ENCODE data around the gene SPTBN5.

Gene SPTBN5

DNA sequence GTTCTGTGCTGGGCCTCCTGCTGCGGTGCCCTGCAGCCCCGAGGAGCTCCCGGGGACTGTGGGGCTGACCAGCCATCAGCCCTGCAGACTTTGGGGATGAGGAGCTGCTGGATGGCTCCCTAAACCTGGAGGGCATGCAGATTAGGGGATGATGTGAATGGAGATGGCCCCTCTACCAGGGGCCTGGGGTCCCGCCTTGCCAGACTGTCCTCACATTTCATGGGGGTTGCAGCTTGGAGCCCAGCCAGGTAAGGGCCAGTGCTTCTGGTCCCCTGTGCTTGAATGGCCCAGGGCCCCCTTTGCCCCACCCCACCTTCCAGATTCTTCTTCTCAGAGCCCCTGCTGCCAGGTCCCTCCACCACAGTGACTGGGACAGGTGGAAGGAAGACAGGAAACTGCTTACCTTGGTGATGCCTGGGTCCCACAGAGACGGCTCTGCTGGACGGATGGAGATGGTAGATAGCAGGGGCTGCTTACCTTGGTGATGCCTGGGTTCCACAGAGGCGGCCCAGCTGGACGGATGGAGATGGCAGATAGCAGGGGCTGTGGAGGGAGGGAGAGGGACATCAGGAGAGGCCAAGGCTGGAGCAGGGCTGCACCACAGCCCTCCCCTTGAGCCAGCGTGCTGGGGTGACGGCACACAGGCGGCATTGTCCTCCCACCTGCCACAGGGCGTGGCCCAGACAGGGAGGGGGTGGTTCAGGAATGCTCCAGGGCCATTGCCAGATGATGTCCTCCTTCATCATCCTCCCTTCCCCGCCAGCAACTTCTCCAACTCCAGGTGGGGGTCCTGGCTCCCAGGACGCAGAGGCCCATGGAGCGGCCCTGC is at the start of gene SPTBN5:
TSS of gene SPTBN5 (minus strand) at position 632 of the 829 bp plus-strand sequence. CDS start at position 76, 556 bp downstream.
- Histone ChIP-seq H3K27me3 (ENCODE audit: control insufficient read depth, insufficient read depth, low read length) (no peaks in the 10 kb centered on the region), H3K27ac (ENCODE audit: low read depth, low read length) (no peak within 1 kb of the TSS), H3K9ac (ENCODE audit: low read depth, low read length) (no peak within 1 kb of the TSS), H3K9me3 (ENCODE audit: control insufficient read depth, insufficient read depth, low read length) (no peaks in the 10 kb centered on the region), H3K4me1 (ENCODE audit: control insufficient read depth, insufficient read depth, low read length) (no peaks in the 10 kb centered on the region), H3K4me3 (ENCODE audit: low read depth, low read length) (no peak within 1 kb of the TSS), H3K36me3 (ENCODE audit: control insufficient read depth, insufficient read depth, low read length) (0 out of 2 replicates have a peak, but pooled peaks cover under 1% of the 10 kb centered on the region)

DNA sequence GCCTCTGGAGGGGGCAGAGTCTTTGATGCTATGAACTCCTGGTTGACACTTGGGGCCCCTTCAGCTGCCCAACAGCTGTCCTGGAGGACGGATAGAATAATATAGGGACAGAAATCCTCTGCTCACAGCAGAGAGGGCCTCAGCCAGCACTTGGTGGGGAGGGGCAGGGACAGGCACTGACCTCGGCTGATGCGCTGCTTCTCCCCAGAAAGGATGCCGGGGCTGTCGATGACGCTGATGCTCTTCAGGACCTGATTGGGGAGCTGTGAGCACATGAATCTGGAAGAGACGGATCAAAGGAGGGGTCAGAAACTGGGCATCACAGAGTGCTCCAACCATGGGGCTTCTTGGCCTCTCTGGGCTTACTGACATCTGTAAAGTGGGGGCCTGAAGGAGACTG is 49.0 kb upstream of the SPTBN5 start:
- H3K9ac ChIP-seq (ENCODE audit: low read depth, low read length) = no peak overlapping the region
- no peaks in the 10 kb centered on the region for H3K27me3 ChIP-seq (ENCODE audit: control insufficient read depth, insufficient read depth, low read length)
- peaks cover 46% of the 10 kb centered on the region for H3K36me3 ChIP-seq (ENCODE audit: control insufficient read depth, insufficient read depth, low read length)
- no peak overlapping the region for H3K27ac ChIP-seq (ENCODE audit: low read depth, low read length)
- peaks cover 7% of the 10 kb centered on the region for H3K4me1 ChIP-seq (ENCODE audit: control insufficient read depth, insufficient read depth, low read length)
- no peak overlapping the region for H3K4me3 ChIP-seq (ENCODE audit: low read depth, low read length)
- no peaks in the 10 kb centered on the region for H3K9me3 ChIP-seq (ENCODE audit: control insufficient read depth, insufficient read depth, low read length)

DNA sequence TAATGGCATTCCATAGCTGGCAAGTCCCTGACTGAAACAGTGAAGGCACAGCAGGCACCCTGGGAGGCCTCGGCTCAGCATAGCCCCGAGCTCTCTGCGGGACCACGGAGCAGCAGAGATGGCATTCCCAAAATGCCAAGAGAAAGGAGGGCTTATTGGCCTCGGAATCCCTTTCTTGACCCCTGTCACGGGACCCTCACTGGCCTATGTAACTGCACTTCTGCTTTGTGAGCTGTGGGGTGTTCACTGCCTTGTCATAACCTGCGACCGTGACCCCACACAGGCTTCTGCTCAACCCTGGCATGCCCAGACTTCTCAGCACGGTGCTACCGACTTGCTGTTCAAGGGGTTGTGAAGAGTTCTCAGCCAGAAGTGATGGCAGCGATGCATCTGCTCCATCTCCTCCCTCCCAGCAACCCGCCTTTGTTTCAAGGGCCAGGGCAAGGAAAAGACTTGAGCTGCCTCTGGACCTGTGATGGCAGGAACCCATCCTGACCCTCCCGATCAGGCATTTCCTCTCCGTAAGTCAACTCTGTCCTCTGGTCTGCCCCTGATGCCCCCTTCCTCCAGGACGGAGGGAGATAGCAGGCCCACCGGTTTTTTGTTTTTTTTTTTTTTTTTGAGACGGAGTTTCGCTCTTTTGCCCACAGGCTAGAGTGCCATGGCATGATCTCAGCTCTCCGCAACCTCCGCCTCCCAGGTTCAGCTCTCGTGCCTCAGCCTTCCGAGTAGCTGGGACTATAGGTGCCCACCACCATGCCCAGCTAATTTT is 48.0 kb upstream of the SPTBN5 start:
- Histone ChIP-seq H3K9me3 (ENCODE audit: control insufficient read depth, insufficient read depth, low read length) (no peaks in the 10 kb centered on the region), H3K4me3 (ENCODE audit: low read depth, low read length) (no peak overlapping the region), H3K9ac (ENCODE audit: low read depth, low read length) (no peak overlapping the region), H3K27ac (ENCODE audit: low read depth, low read length) (peak overlapping the region; percentile 47), H3K27me3 (ENCODE audit: control insufficient read depth, insufficient read depth, low read length) (no peaks in the 10 kb centered on the region), H3K4me1 (ENCODE audit: control insufficient read depth, insufficient read depth, low read length) (peaks cover 7% of the 10 kb centered on the region), H3K36me3 (ENCODE audit: control insufficient read depth, insufficient read depth, low read length) (peaks cover 54% of the 10 kb centered on the region)

DNA sequence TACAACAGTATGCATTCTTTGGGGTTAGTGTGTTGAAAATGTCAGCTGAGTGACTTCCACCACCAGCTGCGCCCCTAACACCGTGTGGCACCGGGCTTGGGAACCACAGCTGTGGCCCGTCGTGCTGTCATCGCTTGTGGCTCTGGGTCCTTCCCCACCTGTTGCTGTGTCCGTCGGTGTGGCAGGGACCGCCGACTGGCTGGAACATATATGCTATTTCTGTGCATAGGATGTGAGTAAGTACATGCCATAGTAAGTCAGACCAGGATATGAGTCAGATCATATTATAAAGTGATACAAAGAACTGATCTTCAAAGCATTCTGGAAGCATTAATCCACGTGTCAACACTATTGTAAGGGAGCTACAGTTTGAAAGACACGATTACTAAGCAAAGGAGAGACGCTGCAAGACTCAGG is 46.6 kb upstream of the SPTBN5 start:
- Histone ChIP-seq H3K27me3 (ENCODE audit: control insufficient read depth, insufficient read depth, low read length) (no peaks in the 10 kb centered on the region), H3K4me3 (ENCODE audit: low read depth, low read length) (no peak overlapping the region), H3K36me3 (ENCODE audit: control insufficient read depth, insufficient read depth, low read length) (peaks cover 47% of the 10 kb centered on the region), H3K9ac (ENCODE audit: low read depth, low read length) (no peak overlapping the region), H3K4me1 (ENCODE audit: control insufficient read depth, insufficient read depth, low read length) (peaks cover 7% of the 10 kb centered on the region), H3K27ac (ENCODE audit: low read depth, low read length) (no peak overlapping the region), H3K9me3 (ENCODE audit: control insufficient read depth, insufficient read depth, low read length) (no peaks in the 10 kb centered on the region)

DNA sequence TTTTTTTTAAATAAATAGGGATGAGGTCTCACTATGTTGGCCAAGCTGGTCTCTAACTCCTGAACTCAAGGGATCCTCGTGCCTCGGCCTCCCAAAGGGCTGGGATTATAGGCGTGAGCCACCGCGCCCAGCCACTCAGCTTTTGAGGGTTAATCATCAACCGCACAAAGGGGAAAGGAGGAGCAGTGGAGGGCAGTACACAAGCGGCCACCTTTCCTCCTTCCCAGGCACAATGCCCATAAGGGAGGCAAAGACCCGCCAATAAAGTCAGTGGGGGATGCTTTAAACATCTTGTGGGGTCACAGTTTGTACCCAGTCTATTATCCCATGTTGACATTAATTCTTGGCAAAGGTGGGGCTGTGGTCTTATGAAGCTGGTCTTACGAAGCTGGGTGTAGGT is 46.1 kb upstream of the SPTBN5 start:
- no peak overlapping the region for H3K9ac ChIP-seq (ENCODE audit: low read depth, low read length)

DNA sequence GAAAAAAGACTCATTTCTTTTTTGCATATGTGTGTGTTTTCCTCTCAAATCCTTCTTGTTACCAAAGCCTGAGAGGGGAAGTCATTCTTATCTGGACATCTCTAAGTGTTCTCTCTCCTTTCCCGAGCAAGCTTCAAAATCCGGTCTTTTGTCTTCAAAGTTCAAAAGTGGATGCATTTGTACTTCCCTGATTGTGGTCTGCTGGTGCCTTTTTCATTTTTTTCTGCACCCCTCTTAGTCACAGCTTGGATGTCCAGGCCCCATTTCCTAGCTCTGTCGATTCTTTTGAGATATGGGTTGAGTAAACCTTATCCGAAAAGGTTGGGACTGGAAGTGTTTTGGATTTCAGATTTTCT is 43.7 kb upstream of the SPTBN5 start:
- no peak overlapping the region for H3K27ac ChIP-seq (ENCODE audit: low read depth, low read length)
- H3K27me3 ChIP-seq (ENCODE audit: control insufficient read depth, insufficient read depth, low read length) = no peaks in the 10 kb centered on the region
- no peak overlapping the region for H3K4me3 ChIP-seq (ENCODE audit: low read depth, low read length)
- peaks cover 27% of the 10 kb centered on the region for H3K4me1 ChIP-seq (ENCODE audit: control insufficient read depth, insufficient read depth, low read length)
- no peaks in the 10 kb centered on the region for H3K9me3 ChIP-seq (ENCODE audit: control insufficient read depth, insufficient read depth, low read length)
- peaks cover 39% of the 10 kb centered on the region for H3K36me3 ChIP-seq (ENCODE audit: control insufficient read depth, insufficient read depth, low read length)
- no peak overlapping the region for H3K9ac ChIP-seq (ENCODE audit: low read depth, low read length)

More for the DNA sequence above, 46.1 kb upstream of the SPTBN5 start:
- Histone ChIP-seq H3K36me3 (ENCODE audit: control insufficient read depth, insufficient read depth, low read length) (peaks cover 46% of the 10 kb centered on the region), H3K27ac (ENCODE audit: low read depth, low read length) (no peak overlapping the region), H3K4me3 (ENCODE audit: low read depth, low read length) (no peak overlapping the region), H3K4me1 (ENCODE audit: control insufficient read depth, insufficient read depth, low read length) (peaks cover 10% of the 10 kb centered on the region), H3K27me3 (ENCODE audit: control insufficient read depth, insufficient read depth, low read length) (no peaks in the 10 kb centered on the region), H3K9me3 (ENCODE audit: control insufficient read depth, insufficient read depth, low read length) (no peaks in the 10 kb centered on the region)

DNA sequence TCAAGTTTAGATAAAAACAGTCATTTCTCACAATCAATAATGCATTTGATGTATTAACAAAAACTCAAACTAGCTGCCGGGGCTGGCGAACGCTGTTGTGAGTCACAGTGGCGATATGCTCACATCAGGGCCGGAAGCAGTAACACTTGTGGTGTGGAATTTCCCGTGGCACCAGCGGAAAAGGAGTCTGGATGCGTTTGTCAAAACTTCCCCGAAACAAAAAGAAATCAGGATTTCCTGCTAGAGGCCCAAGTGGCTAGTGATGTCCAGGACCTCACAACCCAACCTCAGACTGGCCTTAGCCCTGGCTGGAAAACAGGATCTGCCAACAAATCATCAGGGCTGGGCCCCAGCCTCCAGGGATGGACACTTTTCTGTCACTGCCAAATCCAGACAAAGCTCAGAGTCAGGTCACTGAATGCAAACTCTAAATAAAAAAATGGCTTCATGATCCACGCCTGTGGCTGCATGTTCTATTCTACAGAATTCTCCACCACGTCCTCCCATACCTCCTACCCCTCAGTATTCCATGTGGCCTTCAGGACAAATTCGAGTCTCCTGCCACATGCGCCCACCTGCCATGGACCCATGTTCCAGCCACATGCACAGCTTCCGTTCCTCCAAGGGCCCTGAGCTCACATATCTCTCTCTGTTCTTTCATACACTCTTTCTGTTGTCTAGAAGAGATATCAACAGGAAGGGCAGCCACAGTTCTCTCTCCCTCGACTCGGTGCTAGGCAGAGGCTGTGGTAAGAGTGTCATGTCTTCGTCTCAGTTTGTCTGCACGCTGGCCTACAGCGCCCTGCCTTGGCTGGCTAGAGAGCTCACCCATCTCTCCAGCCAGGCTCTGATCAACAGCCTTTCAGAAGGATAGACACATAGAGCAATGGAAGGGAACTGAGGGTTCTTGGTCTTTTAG is 43.1 kb upstream of the SPTBN5 start:
- H3K9me3 ChIP-seq (ENCODE audit: control insufficient read depth, insufficient read depth, low read length) = no peaks in the 10 kb centered on the region
- H3K27me3 ChIP-seq (ENCODE audit: control insufficient read depth, insufficient read depth, low read length) = no peaks in the 10 kb centered on the region
- no peak overlapping the region for H3K27ac ChIP-seq (ENCODE audit: low read depth, low read length)
- H3K4me3 ChIP-seq (ENCODE audit: low read depth, low read length) = no peak overlapping the region
- peaks cover 35% of the 10 kb centered on the region for H3K36me3 ChIP-seq (ENCODE audit: control insufficient read depth, insufficient read depth, low read length)
- H3K4me1 ChIP-seq (ENCODE audit: control insufficient read depth, insufficient read depth, low read length) = peaks cover 27% of the 10 kb centered on the region
- no peak overlapping the region for H3K9ac ChIP-seq (ENCODE audit: low read depth, low read length)

DNA sequence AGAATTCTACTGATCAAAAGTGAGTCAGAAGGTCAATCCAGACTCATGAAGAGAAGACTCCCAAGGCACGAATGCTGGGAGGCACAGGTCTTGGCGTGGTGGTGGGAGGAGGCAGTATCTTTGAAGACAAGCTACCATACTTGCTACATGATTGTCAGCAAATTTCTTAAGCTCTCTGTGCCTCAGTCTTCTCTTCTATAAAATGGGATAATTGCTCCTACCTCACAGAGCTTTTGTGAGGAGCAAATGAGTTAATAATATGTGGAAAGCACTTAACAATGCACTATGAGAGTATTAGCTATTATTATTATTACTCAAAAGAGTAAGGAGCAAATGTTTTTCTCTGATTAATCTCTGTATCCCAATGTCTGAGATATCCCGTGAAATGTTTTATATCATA is 42.3 kb upstream of the SPTBN5 start:
- H3K4me3 ChIP-seq (ENCODE audit: low read depth, low read length) = no peak overlapping the region
- peaks cover 30% of the 10 kb centered on the region for H3K36me3 ChIP-seq (ENCODE audit: control insufficient read depth, insufficient read depth, low read length)
- no peak overlapping the region for H3K9ac ChIP-seq (ENCODE audit: low read depth, low read length)
- H3K27me3 ChIP-seq (ENCODE audit: control insufficient read depth, insufficient read depth, low read length) = no peaks in the 10 kb centered on the region
- peaks cover 23% of the 10 kb centered on the region for H3K4me1 ChIP-seq (ENCODE audit: control insufficient read depth, insufficient read depth, low read length)
- H3K9me3 ChIP-seq (ENCODE audit: control insufficient read depth, insufficient read depth, low read length) = no peaks in the 10 kb centered on the region
- H3K27ac ChIP-seq (ENCODE audit: low read depth, low read length) = no peak overlapping the region

DNA sequence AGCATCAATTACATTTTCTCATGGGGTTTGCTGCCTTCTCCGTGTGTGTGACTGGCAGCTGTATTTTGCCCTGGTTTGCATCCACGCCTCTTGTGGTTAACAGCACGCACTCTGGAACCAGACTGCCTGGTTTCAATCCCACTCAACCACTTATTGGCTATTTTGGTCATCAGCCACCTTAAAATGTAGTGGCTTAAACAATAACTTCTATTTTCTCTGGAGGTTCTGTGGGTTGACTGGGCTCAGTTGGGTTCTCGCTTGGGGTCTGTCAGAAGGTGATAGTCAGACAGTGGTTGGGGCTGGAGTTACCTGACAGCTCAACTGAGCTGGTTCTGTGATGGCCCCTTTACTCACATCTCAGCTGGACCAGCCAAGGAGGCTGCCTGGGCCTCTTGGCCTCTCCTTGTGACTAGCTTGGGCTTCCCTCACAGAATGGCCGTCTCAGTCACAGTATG is 41.7 kb upstream of the SPTBN5 start:
- H3K27ac ChIP-seq (ENCODE audit: low read depth, low read length) = no peak overlapping the region
- peaks cover 23% of the 10 kb centered on the region for H3K4me1 ChIP-seq (ENCODE audit: control insufficient read depth, insufficient read depth, low read length)
- H3K36me3 ChIP-seq (ENCODE audit: control insufficient read depth, insufficient read depth, low read length) = peaks cover 24% of the 10 kb centered on the region
- H3K4me3 ChIP-seq (ENCODE audit: low read depth, low read length) = no peak overlapping the region
- no peak overlapping the region for H3K9ac ChIP-seq (ENCODE audit: low read depth, low read length)
- no peaks in the 10 kb centered on the region for H3K27me3 ChIP-seq (ENCODE audit: control insufficient read depth, insufficient read depth, low read length)
- H3K9me3 ChIP-seq (ENCODE audit: control insufficient read depth, insufficient read depth, low read length) = no peaks in the 10 kb centered on the region

DNA sequence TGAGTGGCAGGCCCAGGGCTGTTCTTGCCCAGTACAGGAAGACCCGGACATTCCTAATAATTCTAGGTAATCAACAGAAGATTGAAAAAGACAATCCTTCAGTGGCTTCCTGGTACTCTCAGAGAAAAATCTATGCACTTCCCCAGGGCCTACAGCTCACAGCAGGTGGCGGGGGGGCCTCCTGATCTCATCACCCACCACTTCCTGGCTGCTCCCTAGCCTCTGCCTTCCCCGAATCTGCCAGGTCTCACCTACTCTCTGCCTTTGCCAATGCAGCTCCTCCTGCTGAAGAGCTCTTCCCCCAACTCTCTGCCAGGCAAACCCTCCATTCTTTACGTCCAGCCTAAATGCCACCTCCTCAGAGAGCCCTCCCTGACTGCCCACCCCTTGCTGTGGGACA is 41.0 kb upstream of the SPTBN5 start:
- Histone ChIP-seq H3K27ac (ENCODE audit: low read depth, low read length) (no peak overlapping the region), H3K9me3 (ENCODE audit: control insufficient read depth, insufficient read depth, low read length) (no peaks in the 10 kb centered on the region), H3K27me3 (ENCODE audit: control insufficient read depth, insufficient read depth, low read length) (no peaks in the 10 kb centered on the region), H3K9ac (ENCODE audit: low read depth, low read length) (no peak overlapping the region), H3K4me1 (ENCODE audit: control insufficient read depth, insufficient read depth, low read length) (peaks cover 23% of the 10 kb centered on the region), H3K4me3 (ENCODE audit: low read depth, low read length) (no peak overlapping the region), H3K36me3 (ENCODE audit: control insufficient read depth, insufficient read depth, low read length) (peaks cover 16% of the 10 kb centered on the region)

Data from HUES48 (cell line).